Activated T-cell treated with anti-CD3 and anti-CD28 coated beads, Interleukin-2, amount 50 U/mL, for 24 hours (primary cell): ENCODE results near the gene CFAP45.
A peak's percentile ranks its signal among the peaks of the same experiment; 100 is the strongest.

Source experiments
- DNase-seq: peaks from one replicate; pipeline ENCODE4 v3.0.0-alpha.2; 2020
- H3K27ac Mint-ChIP-seq: 2 replicates; pipeline ENCODE4 v1.8.0; 2020; ENCODE audit warnings: mild to moderate bottlenecking, mixed read lengths
- H3K27me3 Mint-ChIP-seq: 2 replicates; pipeline ENCODE4 v1.8.0; 2020; ENCODE audit warnings: mixed read lengths
- H3K36me3 Mint-ChIP-seq: 2 replicates; pipeline ENCODE4 v1.8.0; 2020; ENCODE audit warnings: low read depth, mixed read lengths
- H3K4me1 Mint-ChIP-seq: 2 replicates; pipeline ENCODE4 v1.8.0; 2020; ENCODE audit warnings: low read depth, mixed read lengths
- H3K4me3 Mint-ChIP-seq: 2 replicates; pipeline ENCODE4 v1.8.0; 2020; ENCODE audit warnings: mild to moderate bottlenecking, moderate library complexity, mixed read lengths
- H3K9me3 Mint-ChIP-seq: 2 replicates; pipeline ENCODE4 v1.8.0; 2020; ENCODE audit warnings: mixed read lengths

The CFAP45 gene, protein sequence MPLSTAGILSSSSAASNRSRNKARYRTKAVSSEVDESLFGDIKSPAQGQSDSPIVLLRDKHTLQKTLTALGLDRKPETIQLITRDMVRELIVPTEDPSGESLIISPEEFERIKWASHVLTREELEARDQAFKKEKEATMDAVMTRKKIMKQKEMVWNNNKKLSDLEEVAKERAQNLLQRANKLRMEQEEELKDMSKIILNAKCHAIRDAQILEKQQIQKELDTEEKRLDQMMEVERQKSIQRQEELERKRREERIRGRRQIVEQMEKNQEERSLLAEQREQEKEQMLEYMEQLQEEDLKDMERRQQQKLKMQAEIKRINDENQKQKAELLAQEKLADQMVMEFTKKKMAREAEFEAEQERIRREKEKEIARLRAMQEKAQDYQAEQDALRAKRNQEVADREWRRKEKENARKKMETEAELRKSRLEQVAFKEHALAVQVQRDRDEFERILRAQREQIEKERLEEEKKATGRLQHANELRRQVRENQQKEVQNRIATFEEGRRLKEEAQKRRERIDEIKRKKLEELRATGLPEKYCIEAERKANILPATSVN

DNA sequence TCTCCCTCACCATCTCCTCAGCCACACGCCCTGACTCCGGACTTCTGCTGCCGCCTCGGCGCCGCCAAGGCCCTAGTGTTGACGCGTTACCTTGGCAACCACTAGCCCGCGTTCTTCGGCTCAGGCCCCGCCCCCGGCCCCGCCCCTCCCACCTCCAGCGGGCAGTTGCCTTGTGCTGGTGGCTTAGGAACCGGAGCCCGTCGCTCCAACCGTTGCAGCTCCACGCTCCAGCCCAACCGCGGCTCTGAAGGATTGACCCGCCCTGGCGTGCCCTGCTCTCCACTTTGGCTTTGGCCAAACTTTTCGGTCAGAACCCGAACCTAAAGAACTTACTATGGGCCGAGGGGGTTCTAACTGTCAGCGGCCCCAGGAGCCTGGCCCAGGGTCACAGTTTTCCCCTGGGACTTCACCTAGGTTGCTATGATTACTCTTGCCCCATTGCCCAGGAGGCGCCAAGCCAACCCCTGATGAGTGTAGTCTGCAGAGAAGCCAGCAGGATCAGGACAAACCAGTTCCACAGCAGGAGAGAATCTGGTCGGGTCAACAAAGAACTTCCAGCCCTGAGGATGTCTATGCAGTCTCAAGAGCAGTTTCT is at the start of gene CFAP45:
Gene CFAP45 (minus strand): TSS at position 80 of the 595 bp plus-strand sequence. CDS start 67 bp downstream, at position 13.
- no peak within 1 kb of the TSS for H3K4me3 Mint-ChIP-seq
- DNase-seq: no peak
- no peak within 1 kb of the TSS for H3K27ac Mint-ChIP-seq
- H3K4me1 Mint-ChIP-seq: no peaks in the 10 kb centered on the region
- H3K36me3 Mint-ChIP-seq: no peaks in the 10 kb centered on the region
- no peaks in the 10 kb centered on the region for H3K9me3 Mint-ChIP-seq
- no peaks in the 10 kb centered on the region for H3K27me3 Mint-ChIP-seq

DNA sequence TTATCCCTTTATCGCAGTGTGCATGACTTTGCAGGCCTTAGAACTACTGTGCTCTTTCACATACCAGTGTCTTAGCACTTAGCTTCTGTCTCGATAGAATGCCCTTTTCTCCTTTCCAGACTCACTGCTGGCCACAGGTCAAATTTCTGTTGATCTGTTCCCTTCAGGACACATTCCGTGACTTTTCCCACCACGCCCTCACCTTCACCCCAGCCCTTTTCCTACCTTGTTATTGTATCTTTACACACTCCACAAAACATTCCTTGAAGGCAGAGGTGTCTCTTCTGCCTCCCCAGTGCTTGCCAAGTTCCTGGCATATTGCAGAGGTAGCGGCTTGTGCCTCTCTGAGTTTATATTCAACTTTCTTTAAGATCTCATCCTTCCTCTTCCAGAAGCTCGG is 49.2 kb upstream of the CFAP45 start:
- Mint-ChIP-seq H3K4me1 (peaks cover 7% of the 10 kb centered on the region), H3K27me3 (peaks cover 53% of the 10 kb centered on the region), H3K4me3 (no peak overlapping the region), H3K36me3 (no peaks in the 10 kb centered on the region), H3K9me3 (no peaks in the 10 kb centered on the region), H3K27ac (no peak overlapping the region)
- no peak for DNase-seq

DNA sequence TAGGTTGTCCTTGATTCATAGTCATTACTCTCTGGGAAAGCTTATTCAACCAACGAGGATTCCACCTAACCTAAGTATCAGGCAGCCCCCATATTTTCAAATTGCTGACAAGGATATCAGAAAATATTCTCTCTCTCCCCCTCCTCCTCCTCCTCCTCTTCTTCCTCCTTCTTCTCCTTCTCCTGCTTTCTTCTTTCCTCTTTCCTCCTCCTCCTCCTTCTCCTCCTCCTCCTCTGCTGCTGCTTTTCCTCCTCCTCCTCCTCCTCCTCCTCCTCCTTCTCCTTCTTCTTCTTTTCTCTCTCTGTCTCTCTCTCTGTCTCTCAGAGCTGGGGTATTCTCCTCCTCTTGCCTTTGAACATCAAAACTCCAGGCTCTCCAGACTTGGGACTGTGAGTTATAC is 48.0 kb upstream of the CFAP45 start:
- Mint-ChIP-seq H3K36me3 (no peaks in the 10 kb centered on the region), H3K4me3 (no peak overlapping the region), H3K27ac (no peak overlapping the region), H3K4me1 (peaks cover 7% of the 10 kb centered on the region), H3K27me3 (peaks cover 55% of the 10 kb centered on the region), H3K9me3 (no peaks in the 10 kb centered on the region)
- no peak for DNase-seq

DNA sequence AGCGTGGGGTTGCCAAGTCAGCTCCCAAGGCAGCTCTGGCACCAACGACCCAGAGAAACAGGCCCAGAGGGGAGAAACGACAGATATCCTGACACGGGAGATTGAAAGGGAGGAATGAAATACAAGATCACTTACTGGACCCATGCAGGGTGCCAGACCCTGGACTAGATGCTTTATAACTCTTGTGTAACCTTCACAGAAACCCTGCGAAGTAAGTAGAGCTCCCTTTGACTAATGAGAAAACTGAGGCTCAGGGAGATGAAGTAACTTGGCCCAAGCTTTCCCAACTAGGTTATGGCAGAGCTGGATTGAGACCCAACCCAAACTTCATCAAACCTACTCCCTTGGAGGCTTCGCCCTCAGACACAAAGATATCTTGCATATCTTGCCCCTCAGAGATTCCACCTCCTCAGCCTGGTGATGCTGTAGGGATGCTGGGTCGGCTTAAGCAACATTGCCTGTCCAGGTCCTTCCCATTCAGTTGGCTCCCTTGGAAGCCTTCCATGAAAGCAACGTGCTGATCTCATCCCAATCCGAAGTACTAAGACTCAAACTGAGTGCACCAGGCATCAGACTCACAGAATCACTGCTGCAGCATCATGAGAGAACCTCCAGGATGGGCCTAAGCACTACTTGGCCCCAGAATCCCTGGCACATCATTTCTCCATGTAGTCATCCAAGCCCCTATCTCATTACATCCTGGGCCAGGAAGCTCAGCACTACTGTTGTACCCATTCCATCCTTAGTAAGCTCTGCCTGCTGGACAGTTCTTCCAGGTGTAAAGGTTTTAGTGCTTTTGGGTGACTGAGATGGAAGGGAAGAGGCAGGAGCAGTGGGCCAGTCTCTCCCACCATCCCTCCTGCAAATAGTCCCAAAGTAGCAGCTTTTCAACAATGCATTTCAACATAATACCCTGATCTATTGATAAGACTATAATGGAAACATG is 46.5 kb upstream of the CFAP45 start:
- no peak for DNase-seq
- H3K27me3 Mint-ChIP-seq: peaks cover 47% of the 10 kb centered on the region
- H3K27ac Mint-ChIP-seq: no peak overlapping the region
- H3K4me1 Mint-ChIP-seq: peaks cover 7% of the 10 kb centered on the region
- H3K4me3 Mint-ChIP-seq: no peak overlapping the region
- H3K9me3 Mint-ChIP-seq: no peaks in the 10 kb centered on the region
- H3K36me3 Mint-ChIP-seq: no peaks in the 10 kb centered on the region

DNA sequence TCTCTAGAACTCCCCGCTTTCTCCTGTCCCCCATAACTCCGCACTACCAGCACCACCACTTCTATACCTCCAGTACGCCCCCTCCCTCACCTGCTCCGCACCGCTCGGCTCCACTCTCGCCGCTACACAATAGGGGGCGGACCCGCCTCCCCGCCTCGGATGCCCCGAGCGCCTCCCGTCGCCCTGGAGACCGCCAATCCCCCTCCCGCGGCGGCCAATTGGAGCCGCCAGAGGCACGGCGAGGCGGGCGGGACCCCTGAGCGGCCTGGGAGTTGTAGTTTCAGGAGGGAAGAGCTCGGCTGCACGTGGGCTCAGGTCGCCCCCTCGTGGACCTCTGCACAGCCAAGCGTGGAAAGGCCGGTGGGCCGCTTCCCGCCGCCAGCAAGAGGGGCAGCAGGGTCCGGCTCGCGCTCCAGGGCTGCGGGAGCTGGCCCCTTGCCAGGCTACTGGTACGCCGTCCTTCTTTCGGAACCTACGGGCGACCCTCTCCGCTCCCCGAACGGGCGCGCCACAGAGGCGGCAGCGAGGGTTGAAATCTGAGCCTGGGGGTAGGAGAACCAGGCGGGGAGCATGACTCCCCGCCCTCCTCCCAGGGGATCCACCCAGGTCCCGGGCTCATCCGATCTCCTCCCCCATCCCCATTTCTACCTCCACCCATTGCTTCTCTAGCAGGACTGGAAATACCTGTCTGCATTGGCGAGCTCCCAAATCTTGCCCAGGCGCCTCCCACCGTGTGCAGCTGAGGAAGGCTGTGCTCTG is 45.7 kb upstream of the CFAP45 start, which contains the start of gene IGSF9:
Gene IGSF9 (minus strand): TSS at position 131 of the 759 bp plus-strand sequence. CDS start 2,159 bp downstream, outside the sequence.
- H3K4me1 Mint-ChIP-seq: peaks cover 7% of the 10 kb centered on the region
- no peaks in the 10 kb centered on the region for H3K9me3 Mint-ChIP-seq
- no peak within 1 kb of the TSS for H3K27ac Mint-ChIP-seq
- H3K36me3 Mint-ChIP-seq: no peaks in the 10 kb centered on the region
- DNase-seq: peak; percentile 84
- peaks cover 41% of the 10 kb centered on the region for H3K27me3 Mint-ChIP-seq
- H3K4me3 Mint-ChIP-seq: peak within 1 kb of the TSS; percentile 45

DNA sequence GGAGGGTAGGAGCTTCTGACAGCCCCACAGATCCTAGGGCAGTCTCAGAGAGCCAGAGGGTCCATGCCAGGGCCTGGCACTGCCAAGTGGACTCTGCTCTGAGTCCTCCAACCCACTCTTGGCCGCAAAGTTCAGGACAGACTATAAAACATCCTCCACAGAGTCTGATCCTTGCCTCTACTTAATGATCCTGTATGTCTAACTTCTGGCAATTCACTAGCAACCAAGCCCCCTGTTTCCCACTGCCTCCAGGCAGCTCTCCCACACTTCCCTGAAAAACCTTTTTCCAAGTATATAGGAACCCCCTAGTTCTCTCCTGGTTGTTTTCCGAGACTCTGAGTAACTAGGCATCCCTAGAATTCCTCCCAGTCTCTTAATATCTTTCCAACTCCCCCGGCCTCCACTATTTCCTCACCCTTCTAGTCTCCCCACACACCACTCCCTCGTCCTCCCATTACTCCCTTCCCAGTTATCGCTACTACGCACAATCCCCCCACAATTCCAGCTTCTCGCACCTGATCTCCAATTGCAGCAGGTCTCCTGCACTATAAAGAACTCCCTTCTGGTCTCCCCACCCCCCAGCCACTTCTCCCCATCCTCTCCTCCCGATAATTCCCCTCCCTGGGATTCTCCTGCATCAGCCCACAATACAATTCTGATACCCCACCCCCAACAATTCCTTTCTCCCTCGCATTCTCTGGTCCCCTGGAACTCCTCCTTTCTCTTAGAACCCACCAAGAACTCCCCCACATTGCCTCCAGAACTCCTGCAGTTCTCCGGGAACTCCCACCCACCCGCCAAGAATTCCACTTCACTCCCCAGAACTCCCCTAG is 44.9 kb upstream of the CFAP45 start:
- Mint-ChIP-seq H3K27ac (no peak overlapping the region), H3K4me1 (peaks cover 7% of the 10 kb centered on the region), H3K27me3 (peaks cover 37% of the 10 kb centered on the region), H3K36me3 (no peaks in the 10 kb centered on the region), H3K9me3 (no peaks in the 10 kb centered on the region), H3K4me3 (peak overlapping the region; percentile 45)
- no peak for DNase-seq

- Mint-ChIP-seq H3K36me3 (no peaks in the 10 kb centered on the region), H3K4me3 (no peak overlapping the region), H3K27ac (no peak overlapping the region), H3K9me3 (no peaks in the 10 kb centered on the region), H3K27me3 (peaks cover 37% of the 10 kb centered on the region), H3K4me1 (peaks cover 7% of the 10 kb centered on the region)
- no peak for DNase-seq
These were observed 44.1 kb upstream of the CFAP45 start for GRCh38 chr1:159943908-159944622.

DNA sequence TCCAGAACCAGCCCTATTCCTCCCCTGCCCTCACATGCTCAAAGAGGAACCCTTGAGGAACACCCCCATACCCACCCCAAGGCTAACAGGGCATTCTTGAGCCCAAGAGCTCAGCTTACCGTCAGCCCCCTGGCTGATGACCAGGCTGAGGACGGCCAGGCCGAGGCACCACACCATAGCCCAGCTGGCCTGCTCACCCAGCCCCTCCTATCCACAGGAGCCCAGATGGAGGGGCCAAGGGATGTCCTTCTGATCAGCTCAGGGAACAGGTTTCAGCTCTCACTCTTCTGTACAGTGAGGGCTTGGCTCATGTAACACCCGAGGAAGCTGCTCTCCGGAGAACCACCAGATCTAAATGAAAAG is 43.3 kb upstream of the CFAP45 start:
- DNase-seq: no peak
- H3K9me3 Mint-ChIP-seq: no peaks in the 10 kb centered on the region
- H3K4me3 Mint-ChIP-seq: no peak overlapping the region
- no peaks in the 10 kb centered on the region for H3K36me3 Mint-ChIP-seq
- H3K27me3 Mint-ChIP-seq: peaks cover 37% of the 10 kb centered on the region
- no peak overlapping the region for H3K27ac Mint-ChIP-seq
- peaks cover 8% of the 10 kb centered on the region for H3K4me1 Mint-ChIP-seq

GRCh38 chr1:159942632-159943277 is 42.8 kb upstream of the CFAP45 start:
- peaks cover 8% of the 10 kb centered on the region for H3K4me1 Mint-ChIP-seq
- no peak overlapping the region for H3K4me3 Mint-ChIP-seq
- no peak for DNase-seq
- H3K9me3 Mint-ChIP-seq: no peaks in the 10 kb centered on the region
- peaks cover 37% of the 10 kb centered on the region for H3K27me3 Mint-ChIP-seq
- no peak overlapping the region for H3K27ac Mint-ChIP-seq
- no peaks in the 10 kb centered on the region for H3K36me3 Mint-ChIP-seq

- Mint-ChIP-seq H3K4me1 (peaks cover 8% of the 10 kb centered on the region), H3K27me3 (peaks cover 37% of the 10 kb centered on the region), H3K36me3 (no peaks in the 10 kb centered on the region), H3K9me3 (no peaks in the 10 kb centered on the region), H3K27ac (no peak overlapping the region), H3K4me3 (no peak overlapping the region)
- DNase-seq: no peak
These were observed 41.9 kb upstream of the CFAP45 start for GRCh38 chr1:159941591-159942560.

DNA sequence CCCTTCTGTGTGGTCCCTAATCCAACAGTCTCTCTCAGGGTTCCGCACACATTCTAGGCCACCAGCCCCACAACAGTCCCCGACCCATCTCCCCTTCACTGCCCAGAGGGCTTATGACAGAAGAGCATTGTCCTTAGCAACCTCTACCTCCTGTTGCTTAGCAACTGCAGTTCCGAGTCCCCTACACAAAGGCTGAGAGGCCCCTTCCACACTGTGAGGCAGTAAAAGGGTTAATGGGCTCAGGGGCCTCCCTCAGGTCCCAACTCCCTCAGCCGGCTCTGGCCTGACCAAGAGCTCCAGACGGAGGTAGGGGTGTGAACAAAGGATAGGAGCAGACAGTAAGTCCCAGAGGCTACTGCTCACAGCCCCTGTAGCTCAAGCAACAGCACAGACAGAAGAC is 41.2 kb upstream of the CFAP45 start:
- no peaks in the 10 kb centered on the region for H3K9me3 Mint-ChIP-seq
- DNase-seq: no peak
- H3K4me3 Mint-ChIP-seq: no peak overlapping the region
- peaks cover 32% of the 10 kb centered on the region for H3K27me3 Mint-ChIP-seq
- H3K4me1 Mint-ChIP-seq: peaks cover 9% of the 10 kb centered on the region
- no peak overlapping the region for H3K27ac Mint-ChIP-seq
- no peaks in the 10 kb centered on the region for H3K36me3 Mint-ChIP-seq
